D341Med (cell line): ENCODE data around the gene INSC.

Experiments used
- DNase-seq: peaks from one replicate; pipeline ENCODE4 v3.0.0; 2012; ENCODE audit warnings: low spot score

The INSC gene

DNA sequence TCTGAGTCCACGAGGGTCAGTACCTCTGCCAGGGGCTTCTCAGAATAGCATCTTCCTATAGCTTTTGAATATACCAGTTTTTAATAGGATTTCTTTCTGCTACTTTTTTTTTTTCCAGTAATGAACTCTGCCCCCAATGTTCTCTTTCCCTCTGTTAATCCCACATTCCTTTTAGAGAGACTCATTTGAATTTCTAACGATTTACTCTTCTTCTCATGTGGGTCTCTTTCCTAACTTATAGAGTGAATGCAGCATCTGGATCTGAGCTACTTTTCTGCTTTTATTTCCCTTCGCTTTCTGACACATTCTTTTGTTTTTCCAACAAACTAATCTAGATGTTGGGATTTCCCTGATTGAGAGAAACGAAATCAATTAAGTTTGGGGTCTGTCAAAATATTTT lies 71.4 kb downstream of the INSC start:
- DNase-seq: no peak

DNA sequence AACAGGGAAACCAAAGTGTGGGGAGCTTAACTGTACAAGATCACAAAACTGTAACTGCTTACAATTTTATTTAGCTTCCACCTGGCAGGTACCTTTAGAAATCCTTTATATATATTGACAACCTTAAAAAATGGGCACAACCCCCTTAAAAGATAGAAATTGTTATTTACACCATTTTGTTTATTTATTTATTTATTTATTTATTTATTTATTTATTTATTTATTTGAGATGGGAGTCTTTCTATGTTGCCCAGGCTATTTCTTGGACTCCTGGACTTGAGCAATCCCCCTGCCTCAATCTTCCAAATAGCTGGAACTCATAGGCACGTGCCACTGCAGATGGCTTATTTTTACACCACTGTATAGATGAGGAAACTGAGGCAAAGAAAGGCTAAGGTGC lies 74.5 kb downstream of the INSC start:
- no peak for DNase-seq

DNA sequence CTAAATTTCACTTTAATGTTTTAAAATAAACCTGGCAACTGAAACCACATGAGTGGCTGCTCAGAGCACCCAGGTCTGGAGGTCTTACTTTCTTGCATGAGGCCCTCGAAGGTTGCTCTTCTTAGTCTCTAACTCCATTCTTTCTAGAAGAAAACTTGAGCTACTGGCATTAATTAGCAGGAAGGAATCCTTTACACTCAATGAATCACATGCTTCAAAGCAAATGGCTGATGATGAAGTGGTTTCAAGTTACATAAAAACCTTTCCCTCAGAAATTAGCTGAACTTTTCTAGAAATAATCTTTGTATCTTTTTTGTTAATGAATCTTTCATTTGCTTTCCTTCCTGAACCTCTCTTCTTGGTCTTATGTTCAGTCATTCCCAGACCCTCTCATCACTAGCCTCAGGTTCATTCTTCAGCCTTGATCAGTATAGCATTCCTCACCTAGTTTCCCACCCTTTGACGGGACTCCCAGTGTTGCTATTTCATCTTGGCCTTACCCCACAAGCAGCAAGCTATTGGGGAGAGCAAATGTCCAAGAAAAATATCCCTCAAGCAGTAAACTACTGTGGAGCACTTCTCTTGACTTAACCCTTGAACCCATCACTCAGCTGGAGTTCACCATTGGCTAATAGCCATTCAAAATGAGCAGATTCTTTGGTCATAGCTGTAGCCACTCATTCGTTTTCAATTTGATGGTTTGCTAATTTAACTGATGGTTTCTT lies 75.1 kb downstream of the INSC start:
- no peak for DNase-seq

DNA sequence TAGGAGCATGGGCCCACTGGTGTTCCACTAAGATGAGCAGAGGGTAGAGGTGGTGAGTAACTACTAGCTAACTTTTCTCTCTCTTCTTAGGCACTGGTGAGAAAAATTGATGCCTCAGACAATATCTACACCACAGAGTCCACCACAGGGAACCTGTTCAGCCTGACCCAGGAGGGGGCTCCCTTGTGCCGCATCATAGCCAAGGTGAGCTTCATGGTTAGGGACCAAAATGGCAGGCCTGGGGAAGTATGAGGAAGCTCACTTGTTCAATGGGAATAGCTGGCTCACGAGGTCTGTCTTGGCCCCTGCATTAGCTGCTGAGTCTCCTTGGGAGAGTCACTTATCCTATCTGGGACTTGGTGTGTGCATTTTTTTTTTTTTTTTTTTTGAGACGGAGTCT lies 75.9 kb downstream of the INSC start:
- DNase-seq: no peak

DNA sequence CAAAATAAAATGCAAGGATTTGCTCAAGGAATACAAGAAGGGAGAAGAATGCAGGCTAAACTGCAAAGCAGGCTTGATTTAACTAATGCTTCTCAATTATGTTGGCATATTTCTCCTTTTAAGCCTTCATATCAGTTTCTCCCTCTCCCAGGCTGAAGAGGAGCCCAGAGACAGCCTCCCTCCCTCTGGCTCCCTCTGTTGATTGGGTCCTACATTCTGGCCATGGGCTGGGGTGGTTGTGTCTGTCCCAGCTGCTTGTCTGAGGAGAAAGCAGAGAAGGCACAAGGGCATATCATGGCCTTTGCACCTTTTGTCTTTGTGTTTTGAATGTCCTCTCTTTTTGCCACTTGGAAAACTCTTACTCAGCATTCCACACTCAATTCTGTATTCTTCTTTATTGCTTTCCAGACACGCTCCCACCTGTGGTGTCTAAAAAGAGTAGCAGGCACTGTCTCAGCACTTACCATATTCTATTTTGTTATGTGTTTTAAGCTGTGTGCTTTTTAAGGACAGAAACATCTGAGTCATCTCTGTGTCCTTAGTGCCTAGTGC lies 77.4 kb downstream of the INSC start:
- no peak for DNase-seq

DNA sequence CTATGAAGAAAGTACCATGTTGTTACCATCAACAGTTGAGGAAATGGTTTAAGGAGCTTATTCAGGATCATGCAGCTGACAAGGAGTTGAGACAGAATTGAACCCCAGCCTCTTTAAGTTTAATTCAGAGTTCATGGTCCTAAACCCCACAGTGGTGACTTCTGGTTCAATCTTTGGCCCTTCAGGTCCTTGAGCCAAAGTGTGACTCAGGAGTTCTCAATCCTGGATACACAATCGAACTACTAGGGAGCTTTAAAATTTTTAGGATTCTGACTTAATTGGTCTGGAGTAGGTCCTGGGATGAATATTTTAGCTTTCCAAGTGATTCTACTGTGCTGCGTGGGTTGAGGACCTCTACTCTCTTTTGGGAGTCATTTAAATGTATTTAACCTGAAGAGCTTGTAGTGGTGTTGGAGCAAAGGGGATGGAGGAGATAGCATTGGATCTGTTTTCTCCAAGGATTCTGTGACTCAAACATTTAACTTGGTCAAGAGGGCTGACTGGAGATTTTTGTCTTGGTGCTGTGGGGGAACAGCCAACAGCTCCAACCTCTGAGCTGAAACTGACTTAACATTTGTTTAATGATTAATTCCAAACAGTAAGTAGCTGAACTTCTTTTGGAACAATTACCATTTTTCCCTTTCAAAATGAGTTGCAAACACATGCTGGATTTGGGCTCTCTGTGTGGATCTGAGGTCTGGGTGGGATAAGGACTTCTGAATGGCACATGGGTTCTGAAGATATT lies 80.1 kb downstream of the INSC start:
- DNase-seq: no peak

DNA sequence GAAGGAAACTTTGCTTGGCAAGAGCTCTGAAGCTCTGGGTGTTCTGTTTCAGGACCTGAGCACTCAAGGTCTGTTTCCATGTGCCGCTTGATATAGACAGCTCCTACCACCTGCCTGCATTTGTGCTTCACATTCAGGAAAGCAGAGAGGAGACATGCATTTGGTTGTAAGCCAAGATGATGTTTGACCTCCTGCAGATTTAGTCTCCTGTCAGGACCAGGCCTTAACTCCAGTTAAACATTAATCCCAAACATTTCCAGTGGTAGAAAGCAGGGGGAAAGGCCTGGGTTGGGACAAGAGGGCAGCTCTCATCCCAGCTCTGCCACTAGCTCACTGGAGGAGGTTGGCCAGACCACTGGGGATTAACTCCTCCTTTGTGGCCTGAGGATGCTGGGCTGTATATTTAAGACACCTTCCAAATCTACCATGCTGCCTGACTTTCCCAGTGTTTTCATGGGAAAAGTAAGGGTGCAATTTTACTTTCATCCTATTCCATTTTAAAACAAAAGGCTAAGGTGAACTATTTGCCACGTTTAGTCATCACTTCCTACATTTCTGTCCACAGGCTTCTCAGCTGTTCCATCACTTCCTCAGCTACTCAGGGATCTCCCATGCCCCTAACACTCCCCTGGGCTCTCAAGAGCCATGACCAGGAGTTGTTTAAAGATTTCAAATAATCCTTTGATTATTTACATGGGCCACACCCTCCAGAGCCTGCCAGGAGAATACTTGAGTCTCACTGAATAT lies 80.9 kb downstream of the INSC start:
- DNase-seq: no peak

DNA sequence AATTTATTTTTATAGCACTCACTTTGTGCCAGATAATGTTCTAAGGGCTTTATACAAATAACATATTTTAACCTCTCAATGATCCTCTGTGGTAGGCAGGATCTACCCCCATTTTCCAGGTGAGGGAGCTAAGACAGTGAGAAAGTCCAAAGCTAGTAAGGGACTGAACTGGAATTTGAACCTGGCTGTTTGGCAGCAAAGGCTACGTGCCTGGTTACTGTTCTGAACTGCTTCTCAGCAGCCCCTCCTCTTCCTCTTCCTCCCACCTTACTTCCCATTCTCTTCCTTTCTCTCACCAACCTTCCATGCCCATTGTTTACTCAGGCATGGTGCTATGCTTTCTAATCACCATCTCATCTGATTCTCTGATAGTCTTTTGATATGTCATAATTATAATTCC lies 82.0 kb downstream of the INSC start:
- no peak for DNase-seq

DNA sequence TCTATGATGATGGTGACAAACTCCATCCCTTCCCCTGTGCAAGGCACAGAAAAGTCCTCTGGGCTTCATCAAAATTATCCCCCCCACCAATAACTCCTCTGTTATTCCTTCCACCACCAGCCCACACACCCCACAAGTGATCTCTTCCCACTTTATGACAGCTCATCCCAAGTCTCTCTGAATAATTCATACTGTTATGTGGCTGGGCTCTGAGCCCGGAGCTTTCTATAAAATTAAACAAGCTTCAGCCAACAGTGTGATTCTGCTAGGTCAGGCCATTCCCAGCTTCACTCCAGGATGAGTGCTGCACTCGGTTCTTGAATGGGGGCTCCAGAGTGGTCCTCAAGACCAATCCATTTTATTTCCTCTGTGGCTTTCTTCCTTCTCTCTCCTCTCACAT lies 83.0 kb downstream of the INSC start:
- DNase-seq: no peak

DNA sequence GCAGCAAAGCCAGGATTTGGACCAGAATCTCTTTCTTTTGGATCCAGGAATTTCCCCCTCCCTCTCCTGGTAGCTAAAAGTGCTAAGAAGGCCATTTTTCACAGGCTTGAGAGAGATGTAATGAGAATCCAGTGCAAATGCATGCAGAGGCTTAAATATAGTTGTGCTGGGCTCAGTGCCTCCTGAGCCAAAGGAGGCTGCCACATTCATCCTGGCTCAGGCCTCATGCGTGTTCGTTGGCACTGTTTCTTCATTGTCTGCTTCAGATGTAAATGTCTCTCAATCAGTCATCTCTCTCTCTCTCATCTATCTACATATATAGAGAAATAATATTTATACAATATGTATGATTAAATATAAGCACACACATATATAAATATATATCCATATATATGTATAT lies 83.6 kb downstream of the INSC start:
- DNase-seq: no peak

DNA sequence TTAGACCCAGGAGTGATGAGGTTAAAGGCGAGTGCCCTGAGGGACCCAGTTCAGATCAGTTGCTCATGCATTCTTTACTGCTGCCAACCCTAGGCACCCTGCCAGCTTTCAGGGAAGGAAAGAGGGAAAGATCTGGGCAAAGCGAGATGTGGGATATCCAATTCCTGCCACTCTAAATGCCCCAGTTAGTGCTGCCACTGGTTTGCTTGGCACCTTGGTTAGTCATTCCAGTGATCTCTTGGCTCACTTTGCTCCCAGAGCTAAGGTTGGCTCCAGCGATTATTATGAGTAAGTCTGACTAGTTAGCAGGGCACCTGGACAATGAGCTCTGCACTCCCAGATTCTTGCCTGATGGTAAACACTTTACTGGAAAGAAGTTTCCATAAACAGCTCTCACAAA lies 85.0 kb downstream of the INSC start:
- DNase-seq: no peak

DNA sequence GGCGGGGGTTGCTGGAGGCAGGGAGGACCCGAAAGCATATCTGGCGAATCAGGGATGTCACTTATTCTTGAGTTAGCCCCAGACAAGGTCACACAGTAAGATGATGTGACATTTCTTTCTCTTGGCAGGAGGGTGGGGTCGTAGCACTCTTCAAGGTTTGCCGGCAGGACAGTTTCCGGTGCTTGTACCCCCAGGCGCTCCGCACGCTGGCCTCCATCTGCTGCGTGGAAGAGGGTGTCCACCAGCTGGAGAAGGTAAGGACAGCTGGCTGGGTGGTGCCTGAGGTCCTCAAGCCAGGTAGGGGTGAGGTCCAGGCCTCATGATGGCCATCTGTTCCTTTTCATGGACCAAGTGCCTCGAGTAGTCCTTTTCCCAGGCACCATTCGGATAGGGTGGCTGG lies 86.0 kb downstream of the INSC start:
- DNase-seq: no peak

DNA sequence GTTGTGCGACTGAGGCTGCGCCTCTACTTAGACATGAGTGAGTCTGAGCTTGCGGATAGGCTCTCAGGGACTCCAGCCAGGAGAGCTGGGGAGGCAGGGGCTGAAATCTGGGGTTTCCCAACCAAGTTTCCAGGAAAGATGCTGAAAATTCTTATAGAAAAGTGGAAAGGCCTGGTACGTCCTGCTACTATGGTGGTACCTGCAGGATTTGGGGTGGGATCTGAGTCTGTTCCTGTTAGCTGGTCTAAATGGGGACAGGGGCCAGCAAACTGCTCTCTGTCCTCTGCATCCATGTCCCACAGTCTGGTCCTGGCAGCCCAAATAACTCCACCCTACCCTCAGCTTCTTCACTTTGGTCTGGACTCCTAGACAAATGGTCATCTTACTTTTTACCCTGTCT lies 86.9 kb downstream of the INSC start:
- no peak for DNase-seq

DNA sequence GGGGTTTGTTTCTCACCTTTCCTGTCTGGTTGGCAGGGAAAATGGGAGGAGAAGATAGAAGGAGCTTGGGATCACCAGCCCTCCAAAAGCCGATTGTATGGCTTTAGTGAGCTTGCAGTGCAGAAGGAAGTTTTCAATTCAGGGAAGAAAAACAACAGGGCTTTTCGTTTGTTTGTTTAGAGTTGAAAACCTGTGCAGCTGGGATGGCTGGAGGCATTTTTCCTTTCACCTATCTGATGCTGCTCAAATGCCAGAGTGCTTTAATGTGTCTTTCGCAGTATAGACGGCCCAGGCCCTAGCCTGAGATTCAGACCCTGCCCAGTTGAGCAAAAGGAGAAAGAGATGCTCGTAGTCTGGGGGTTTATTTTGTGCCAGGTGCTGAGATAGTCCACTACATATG lies 87.9 kb downstream of the INSC start:
- no peak for DNase-seq

DNA sequence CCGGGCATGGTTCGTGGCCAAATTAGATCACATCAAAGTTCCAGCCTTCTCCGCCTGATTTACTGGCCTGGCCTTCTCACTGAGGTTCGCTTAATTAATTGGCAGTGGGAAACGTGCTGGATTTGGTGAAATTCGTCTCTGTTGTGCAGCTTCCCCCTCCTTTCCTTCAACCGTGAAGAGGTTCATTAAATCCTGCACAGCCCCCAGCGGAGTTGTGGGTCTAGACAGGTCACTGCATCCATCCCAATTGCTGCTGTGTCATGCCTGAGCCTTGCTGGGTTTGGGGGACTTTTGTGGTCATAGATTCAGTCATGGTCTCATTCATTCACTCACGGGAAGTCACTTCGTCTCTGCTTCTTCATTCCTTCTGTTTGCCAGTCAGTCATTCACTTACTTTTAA lies 90.0 kb downstream of the INSC start:
- DNase-seq: no peak

DNA sequence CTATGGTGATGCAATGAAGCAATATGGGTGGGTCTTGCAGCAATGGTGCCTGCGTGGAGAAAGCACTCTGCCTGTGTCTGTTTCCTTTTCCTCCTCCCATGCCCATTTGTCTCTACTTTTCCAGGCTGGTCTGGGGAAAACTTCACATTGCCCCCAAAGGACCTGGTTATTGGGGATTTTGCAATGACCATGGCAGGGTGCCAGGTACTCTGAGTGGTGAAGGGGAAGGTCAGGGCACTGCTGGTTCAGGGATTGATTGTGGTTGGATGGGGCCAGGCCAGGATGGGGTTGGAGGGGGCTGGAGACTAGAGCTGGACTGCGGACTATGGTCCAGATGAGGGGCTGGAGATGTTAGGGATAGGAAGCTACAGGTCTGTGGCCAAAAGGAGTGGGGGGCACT lies 92.1 kb downstream of the INSC start:
- no peak for DNase-seq

DNA sequence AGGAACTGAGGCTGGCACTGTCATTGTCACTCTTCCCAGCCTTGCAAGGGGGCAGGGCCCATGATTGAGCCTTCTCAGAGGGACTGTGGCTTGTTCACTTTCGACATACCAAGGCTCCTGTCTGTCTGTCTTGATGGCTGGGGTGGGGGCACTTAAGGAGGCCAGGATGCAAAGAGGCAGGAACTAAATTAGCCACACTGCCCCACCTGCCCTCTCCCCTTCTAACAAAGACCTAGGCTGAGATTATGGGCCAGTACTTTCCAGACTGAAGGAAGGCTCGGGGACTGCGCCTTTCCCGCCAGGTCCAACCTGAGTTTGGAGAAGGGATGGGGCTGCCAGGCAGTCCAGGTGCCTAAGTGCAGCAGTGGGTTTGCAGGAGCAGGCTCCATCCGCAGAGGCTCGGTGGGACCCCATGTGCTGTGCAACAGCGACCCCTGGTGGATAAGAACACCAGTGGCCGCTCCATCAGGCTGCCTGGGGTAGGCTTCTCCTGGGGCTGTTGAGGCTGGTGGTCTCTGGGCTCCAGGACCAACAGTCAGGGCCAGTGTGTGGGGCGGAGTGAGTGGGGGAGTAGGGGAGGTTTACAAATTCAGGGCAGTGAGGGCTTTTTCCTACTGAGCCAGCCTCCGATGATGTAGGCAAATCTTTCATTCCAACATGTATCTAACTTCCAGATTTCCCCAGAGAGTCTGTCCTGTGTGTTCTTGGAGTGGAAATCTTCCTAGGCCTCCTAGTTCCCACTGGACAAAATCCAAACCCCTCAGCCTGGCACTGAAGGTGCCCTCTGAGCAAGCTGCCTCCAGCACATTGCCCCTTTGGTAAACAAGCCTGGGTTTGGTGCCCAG lies 93.9 kb downstream of the INSC start:
- peak; percentile 76 for DNase-seq

DNA sequence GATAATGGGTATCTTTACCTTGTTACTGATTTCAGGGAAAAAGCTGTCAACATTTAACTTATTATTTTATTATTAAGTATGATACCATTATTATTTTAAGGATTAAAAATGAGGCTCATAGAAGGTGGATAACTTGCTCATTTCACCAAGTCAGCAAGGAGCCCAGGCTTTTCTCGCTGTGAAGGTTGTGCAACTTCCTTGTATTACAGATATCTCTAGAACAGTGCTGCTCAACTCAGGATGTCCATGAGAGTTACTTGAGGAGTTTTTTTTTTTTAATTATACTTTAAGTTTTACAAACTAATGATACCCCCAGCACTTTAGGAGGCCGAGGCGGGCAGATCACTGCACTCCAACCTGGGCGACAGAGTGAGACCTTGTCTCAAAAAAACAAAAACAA lies 98.2 kb downstream of the INSC start:
- no peak for DNase-seq

DNA sequence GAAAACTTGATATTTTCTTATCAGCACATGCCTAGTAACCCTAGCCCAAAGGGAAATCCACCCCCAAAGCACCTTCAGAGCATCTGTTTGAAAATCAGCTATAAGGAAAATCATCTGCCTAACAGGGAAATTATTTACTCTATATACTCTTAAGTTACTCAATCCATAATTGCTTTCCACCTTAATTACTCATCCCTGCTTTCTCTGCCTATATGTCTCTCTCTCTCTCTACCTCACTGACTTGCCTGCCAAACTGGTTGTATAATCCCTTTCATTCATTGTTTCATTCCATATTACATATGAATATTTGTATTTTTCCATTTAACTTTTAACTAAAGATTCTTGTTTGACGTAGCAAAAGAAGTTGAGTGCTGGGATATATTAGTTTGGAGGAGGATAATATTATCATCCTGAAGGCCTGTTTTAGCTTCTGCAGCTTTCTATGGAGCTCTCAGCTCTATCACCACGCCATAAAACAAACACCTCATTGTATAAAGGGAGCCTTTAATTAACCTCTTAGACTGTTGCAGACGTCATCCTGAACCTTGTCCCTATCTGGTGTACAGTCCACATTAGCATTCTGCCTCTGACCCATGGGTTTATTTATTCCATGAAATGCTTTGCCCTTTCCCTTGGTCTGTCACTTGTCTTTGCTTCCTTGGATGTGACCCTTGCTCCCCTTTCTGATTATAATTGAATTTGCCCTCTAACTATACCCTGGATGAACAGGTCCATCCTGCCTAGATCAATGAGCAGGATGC lies 98.9 kb downstream of the INSC start:
- no peak for DNase-seq

DNA sequence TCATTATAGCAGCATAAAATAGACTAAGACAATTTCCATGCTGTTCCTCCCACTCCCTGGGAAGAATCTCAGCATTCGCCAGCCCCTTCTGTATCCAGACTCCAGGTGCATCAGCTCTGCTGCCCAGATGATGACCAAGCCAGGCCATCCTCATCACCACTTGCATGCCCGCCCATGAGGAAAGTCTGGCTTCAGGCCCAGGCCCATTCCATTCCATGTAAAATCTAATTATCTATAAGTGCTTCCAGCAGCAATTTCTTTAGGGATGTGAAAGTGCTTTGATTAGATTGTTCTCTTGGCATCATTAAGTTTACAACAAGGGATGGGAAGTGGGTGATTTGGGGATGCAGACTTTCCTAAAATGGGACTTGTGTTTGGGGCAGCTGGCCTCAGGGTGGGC lies 100.3 kb downstream of the INSC start:
- no peak for DNase-seq

DNA sequence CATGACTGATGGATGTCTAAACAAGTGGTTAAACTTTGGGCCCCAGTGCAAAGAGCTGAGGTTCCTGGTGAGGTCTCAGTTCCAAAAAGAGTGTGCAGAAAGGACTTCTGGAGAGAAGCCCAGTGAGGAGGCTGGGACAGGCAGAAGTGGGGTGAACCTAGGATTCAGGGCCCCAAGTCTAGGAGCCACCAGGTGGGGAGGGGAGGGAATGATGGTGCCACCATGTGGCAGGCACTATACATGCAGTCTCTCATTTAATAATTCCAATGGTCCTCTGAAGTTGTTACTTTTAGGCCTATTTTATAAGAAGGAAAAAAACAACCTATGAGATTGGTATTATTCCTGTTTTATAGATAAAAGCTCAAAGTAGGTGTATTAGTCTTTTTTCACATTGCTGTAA lies 102.0 kb downstream of the INSC start:
- no peak for DNase-seq
